GM12801 (cell line): Measurements from ENCODE around the gene BICD2.

Experiments
- CTCF ChIP-seq: IDR thresholded peaks from one replicate; pipeline ENCODE4 v1.5.1; 2011; ENCODE audit warnings: control low read depth; ENCODE audit not compliant: insufficient read length; ENCODE audit errors: extremely low read depth

BICD2 gene

GRCh38 chr9:92749071-92749933, 15.3 kb downstream of the BICD2 start:
- TF ChIP-seq CTCF = no peak

GRCh38 chr9:92748233-92748497, 16.5 kb downstream of the BICD2 start:
- TF ChIP-seq CTCF = no peak

DNA sequence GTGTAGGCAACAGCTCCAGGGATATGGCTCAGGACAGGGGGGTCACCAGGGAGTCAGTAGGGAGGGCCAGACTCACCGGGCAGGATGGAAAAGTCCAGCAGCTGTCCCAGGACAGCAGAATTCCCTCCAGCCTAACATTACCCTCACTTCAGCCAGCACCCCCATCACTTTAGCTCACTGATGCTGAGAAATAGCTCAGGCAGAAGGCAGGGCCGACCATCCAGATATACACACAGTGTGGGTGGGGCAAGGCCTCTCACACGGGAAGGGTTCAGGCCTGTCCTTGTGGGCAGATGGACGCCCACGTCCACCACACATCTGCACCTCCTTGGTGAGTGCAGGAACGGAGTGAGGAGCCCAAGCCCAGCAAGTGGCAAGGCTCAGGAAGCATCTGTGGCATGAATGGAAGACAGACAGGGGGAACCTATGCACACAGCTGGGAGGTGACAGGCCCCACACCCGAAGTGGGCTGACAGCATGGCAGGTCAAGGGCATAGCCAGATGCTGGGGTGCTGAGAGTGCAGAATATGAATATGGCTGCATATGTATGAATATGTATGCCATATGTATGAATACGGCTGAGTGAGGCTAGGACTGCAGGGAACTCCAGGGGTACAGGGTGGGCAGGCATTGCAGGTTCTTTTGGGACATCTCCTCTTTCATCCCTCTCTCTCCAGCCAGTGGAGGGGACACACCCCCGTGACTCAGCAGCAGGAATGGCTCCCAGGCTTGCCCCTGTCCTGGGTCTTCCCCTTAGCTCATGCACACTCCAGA, 17.0 kb downstream of the BICD2 start:
- no peak for TF ChIP-seq CTCF

DNA sequence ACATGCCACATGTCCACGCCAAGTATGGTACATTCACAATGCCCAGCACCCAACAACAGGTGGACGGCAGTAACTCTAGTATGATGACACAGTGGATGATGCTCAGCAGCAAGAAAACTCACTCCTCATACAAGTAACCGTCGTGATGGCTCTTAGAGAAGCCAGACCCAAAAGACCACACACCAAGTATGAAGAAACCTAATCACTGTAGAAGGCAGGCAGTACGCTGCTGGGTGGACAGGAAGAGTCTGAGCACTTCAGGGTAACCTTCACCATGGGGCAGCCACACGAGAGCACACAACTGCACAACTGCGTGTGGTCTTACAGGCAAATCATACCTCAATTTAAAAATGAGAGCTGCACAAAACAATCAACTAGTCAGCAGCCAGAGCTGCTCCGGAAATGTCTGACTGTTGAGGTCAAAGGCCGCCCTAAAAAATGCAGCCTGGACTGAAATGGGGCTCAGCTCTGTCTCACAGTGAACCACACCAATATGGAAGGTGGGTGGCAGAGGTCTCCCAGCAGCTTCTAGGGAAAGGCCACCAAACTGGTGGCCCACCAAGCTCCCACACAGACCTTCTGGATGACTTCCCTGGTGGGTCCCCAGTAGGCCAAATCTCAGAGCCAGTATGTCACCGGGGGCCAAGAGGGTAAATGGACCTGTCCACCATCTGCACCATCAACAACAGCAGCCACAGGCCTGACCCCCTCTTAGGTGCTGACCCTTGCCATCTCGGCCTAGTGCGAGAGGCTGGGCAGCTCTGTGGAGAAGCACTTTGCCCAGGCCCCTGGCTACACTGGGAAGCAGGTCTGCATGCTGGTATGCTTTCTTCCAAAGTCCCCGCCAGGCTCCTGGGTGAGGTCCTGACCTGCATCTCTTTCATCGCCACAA, 17.8 kb downstream of the BICD2 start:
- no peak for TF ChIP-seq CTCF

- no peak for TF ChIP-seq CTCF
Observed at GRCh38 chr9:92745881-92746280, 18.8 kb downstream of the BICD2 start.

- TF ChIP-seq CTCF = no peak
Observed at GRCh38 chr9:92745331-92745730, 19.3 kb downstream of the BICD2 start.

- TF ChIP-seq CTCF = no peak
Observed at GRCh38 chr9:92740969-92741368, 23.7 kb downstream of the BICD2 start.
